Activated T-cell treated with anti-CD3 and anti-CD28 coated beads, Interleukin-2, amount 50 U/mL, for 4 hours (primary cell): ENCODE measurements around the gene ATP6V1E1. TPM values are rescaled to one million over a fixed set of nuclear protein-coding genes. Genes with fewer than 3 reads are reported as not detected.
"Not testable (repeated sequence)": the region's sequence is repeated elsewhere in the genome, so short reads cannot be mapped to it uniquely, and the experiment has no call there.

Experiments used
- ATAC-seq, 2 donors: fragments of 200-7000 bp; cut with Tn5 transposase; one replicate each; pipeline ENCODE4 v1.10.0; 2021
- DNase-seq: peaks from one replicate; pipeline ENCODE4 v3.0.0-alpha.2; 2020
- H3K27me3 Mint-ChIP-seq: one replicate; pipeline ENCODE4 v1.8.0; 2021; ENCODE audit warnings: low read depth, mixed read lengths
- H3K36me3 Mint-ChIP-seq: one replicate; pipeline ENCODE4 v1.8.0; 2022; ENCODE audit warnings: mixed read lengths; ENCODE audit not compliant: insufficient read depth
- H3K4me1 Mint-ChIP-seq: one replicate; pipeline ENCODE4 v1.8.0; 2021; ENCODE audit warnings: low read depth, mixed read lengths
- H3K4me3 Mint-ChIP-seq: one replicate; pipeline ENCODE4 v1.8.0; 2021; ENCODE audit warnings: mild to moderate bottlenecking, moderate library complexity, mixed read lengths
- H3K9me3 Mint-ChIP-seq: one replicate; pipeline ENCODE4 v1.8.0; 2021; ENCODE audit warnings: mixed read lengths
- total RNA-seq, 3 donors: library from RNA; stranded (reverse); gene quantifications; one replicate each; pipeline ENCODE4 v1.2.1, GENCODE V29; 2021

Gene ATP6V1E1
- total RNA-seq = 100 to 1,000 TPM in 2 of 3 donors, 10 to 100 TPM in 1; 96.9 to 116 (median 104) TPM

DNA sequence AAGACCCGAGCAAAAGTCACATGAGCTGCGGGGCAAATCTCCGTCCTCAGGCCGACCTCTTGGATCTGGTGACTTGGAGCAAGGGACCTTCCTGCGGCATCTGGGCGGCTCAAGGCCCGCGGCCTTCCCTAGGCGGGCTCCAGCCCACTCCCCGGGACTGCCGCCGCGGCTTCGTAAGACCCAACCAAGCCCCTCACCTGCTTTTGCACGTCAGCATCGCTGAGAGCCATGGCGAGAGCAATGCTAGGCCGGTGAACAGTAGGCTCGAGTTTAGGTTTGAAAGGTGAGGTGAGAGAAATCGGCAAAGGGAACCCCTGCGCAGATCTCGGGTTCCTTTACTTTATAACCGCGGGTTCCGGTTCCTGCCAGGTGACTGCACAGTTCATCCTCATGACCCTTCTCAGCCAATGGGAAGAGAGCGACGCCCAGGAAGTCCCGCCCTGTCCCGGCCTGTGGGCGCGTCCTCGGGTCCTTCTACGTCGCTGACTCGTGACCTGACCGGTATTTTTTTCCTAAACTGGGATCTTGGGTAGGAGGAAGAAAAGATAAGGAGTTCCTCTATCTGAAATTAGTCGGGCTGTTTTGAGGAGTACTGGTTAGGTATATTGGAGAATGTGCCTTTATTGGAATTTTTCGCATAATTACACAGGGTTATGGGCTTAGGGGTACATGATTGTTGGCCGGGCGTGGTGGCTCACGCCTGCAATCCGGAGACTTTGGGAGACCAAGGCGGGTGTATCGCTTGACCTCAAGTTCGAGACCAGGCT, at the start of gene ATP6V1E1:
TSS of gene ATP6V1E1 (minus strand) at position 344 of the 767 bp plus-strand sequence. CDS start at position 230, 114 bp downstream.
- Mint-ChIP-seq H3K36me3 (peaks cover 4% of the 10 kb centered on the region), H3K4me1 (peaks cover 24% of the 10 kb centered on the region), H3K9me3 (no peaks in the 10 kb centered on the region), H3K4me3 (peak within 1 kb of the TSS; percentile 97), H3K27me3 (no peaks in the 10 kb centered on the region)
- ATAC-seq (peak; percentile 100), DNase-seq (peak; percentile 90)

DNA sequence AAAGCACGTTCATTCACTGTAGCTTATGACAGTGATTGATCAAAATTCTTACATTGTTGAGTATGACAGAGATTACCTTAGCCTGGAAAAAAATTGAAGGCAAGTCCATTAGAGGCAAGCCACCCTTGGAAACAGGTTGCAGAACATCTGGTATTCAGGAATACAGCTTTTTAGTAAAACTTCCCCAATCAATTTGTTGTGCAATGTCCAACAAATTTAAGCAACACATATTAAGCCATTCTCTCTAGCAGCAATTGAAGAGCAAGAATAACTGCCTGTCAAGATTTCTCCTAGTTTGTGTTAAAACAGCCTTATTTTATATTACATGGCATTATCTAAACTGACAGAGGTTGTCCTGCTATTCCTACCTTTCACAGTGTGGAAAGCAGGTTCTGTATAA, 47.0 kb upstream of the ATP6V1E1 start:
- no peak for DNase-seq
- Mint-ChIP-seq H3K4me1 (peaks cover 20% of the 10 kb centered on the region), H3K36me3 (peaks cover 8% of the 10 kb centered on the region)

GRCh38 chr22:17674152-17674551, 45.6 kb upstream of the ATP6V1E1 start:
- no peaks in the 10 kb centered on the region for H3K27me3 Mint-ChIP-seq
- no peak overlapping the region for H3K4me3 Mint-ChIP-seq
- peaks cover 11% of the 10 kb centered on the region for H3K36me3 Mint-ChIP-seq
- ATAC-seq (no peak), DNase-seq (no peak)
- peaks cover 23% of the 10 kb centered on the region for H3K4me1 Mint-ChIP-seq
- H3K9me3 Mint-ChIP-seq = no peaks in the 10 kb centered on the region

More for the DNA sequence above, 47.0 kb upstream of the ATP6V1E1 start:
- H3K4me3 Mint-ChIP-seq = no peak overlapping the region
- H3K27me3 Mint-ChIP-seq = no peaks in the 10 kb centered on the region
- ATAC-seq = no peak
- H3K9me3 Mint-ChIP-seq = no peaks in the 10 kb centered on the region

DNA sequence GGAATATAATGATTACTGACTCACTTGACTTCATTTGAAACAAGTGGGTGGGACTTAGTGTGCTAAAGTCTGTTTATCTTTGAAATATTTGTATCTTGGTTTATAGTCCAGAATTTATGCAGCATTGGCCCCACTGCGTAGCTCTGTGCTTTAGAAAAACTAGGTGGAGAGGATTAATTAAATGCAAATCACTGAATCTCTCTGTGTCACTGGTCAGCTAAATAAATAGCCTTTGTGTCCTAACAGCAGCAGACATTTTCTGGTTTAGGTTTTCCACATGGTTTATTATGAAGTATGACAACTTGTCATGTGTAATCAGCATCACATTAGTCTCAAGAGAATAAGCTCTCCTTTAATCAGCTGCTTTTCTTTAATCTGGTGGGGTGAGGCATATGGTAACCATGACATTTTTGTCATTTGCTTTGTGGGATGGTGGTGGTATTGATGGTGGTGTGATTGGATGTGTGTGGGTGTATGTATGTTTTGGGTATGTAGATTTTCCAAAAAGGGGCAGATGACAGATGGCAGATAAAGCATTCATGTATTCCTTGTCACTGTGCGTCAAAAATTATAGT, 44.0 kb upstream of the ATP6V1E1 start:
- peak; percentile 92 to 94 for ATAC-seq
- DNase-seq = no peak
- Mint-ChIP-seq H3K27me3 (no peaks in the 10 kb centered on the region), H3K36me3 (peaks cover 10% of the 10 kb centered on the region), H3K9me3 (no peaks in the 10 kb centered on the region), H3K4me1 (peaks cover 23% of the 10 kb centered on the region), H3K4me3 (peak overlapping the region; percentile 9)

GRCh38 chr22:17671521-17672092, 43.1 kb upstream of the ATP6V1E1 start:
- ATAC-seq, H3K36me3 Mint-ChIP-seq, DNase-seq, H3K9me3 Mint-ChIP-seq, H3K27me3 Mint-ChIP-seq, H3K4me3 Mint-ChIP-seq: not testable (repeated sequence)
- H3K4me1 Mint-ChIP-seq = peaks cover 23% of the 10 kb centered on the region

DNA sequence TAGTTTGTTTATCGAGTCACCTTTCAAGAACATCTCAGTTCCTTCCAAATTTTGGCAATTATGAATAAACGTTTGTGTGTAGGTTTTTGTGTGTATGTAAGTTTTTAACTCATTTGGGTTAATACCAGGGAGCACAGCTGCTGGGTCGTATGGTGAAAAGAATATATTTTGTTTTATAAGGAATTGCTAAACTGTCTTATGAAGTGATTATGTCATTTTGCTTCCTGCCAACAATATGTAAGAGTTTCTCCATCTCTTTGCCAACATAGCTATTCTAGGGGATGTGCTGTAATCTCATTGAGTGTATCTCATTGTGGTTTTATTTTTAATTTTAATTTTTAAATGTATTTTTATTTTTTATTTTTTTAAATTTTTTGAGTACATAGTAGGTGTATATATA, 37.3 kb upstream of the ATP6V1E1 start:
- peaks cover 31% of the 10 kb centered on the region for H3K36me3 Mint-ChIP-seq
- H3K4me3 Mint-ChIP-seq = no peak overlapping the region
- H3K9me3 Mint-ChIP-seq = no peaks in the 10 kb centered on the region
- no peak for ATAC-seq
- peaks cover 4% of the 10 kb centered on the region for H3K4me1 Mint-ChIP-seq
- no peak for DNase-seq
- no peaks in the 10 kb centered on the region for H3K27me3 Mint-ChIP-seq

DNA sequence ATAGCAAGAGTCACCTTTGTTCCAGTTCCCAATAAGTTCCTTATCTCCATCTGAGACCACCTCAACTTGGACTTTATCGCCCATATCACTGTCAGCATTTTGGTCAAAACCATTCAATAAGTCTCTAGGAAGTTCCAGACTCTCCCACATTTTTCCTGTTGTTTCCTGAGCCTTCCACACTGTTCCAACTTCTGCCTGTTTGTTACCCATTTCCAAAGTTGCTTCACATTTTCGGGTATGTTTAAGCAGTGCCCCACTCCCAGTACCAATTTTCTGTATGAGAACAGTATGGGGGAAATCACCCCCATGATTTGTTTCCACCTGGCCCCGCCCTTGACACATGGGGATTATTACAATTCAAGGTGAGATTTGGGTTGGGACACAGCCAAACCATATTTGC, 36.7 kb upstream of the ATP6V1E1 start:
- Mint-ChIP-seq H3K27me3 (no peaks in the 10 kb centered on the region), H3K36me3 (peaks cover 26% of the 10 kb centered on the region), H3K4me3 (no peak overlapping the region), H3K9me3 (no peaks in the 10 kb centered on the region), H3K4me1 (peaks cover 4% of the 10 kb centered on the region)
- DNase-seq = no peak
- no peak for ATAC-seq

- H3K36me3 Mint-ChIP-seq = peaks cover 26% of the 10 kb centered on the region
- peaks cover 1% of the 10 kb centered on the region for H3K4me1 Mint-ChIP-seq
These were observed 36.0 kb upstream of the ATP6V1E1 start for GRCh38 chr22:17664414-17665055.

DNA sequence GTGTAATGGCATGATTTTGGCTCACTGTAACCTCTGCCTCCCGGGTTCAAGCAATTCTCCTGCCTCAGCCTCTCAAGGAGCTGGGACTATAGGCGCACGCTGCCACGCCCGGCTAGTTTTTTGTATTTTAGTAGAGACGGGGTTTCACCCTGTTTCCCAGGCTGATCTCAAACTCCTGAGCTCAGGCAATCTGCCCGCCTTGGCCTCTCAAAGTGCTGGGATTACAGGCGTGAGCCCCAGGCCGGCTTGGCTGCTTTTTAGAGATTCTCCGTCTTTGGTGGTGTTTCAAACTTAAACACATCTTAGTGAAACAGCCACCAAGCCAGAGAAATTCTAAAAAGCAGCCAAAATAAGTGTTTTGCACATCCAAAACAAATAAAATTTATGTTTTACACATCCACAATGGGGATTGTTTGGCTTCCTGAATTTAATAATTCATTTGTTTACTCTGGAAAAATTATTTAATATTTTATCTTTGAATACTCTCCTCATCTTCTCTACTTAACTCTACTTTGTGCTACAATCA, 28.4 kb upstream of the ATP6V1E1 start:
- Mint-ChIP-seq H3K27me3 (no peaks in the 10 kb centered on the region), H3K4me1 (no peaks in the 10 kb centered on the region), H3K9me3 (no peaks in the 10 kb centered on the region), H3K36me3 (peaks cover 13% of the 10 kb centered on the region), H3K4me3 (no peak overlapping the region)
- no peak for ATAC-seq
- no peak for DNase-seq

More at GRCh38 chr22:17664414-17665055, 36.0 kb upstream of the ATP6V1E1 start:
- Mint-ChIP-seq H3K9me3 (no peaks in the 10 kb centered on the region), H3K4me3 (no peak overlapping the region), H3K27me3 (no peaks in the 10 kb centered on the region)
- DNase-seq = no peak
- no peak for ATAC-seq

DNA sequence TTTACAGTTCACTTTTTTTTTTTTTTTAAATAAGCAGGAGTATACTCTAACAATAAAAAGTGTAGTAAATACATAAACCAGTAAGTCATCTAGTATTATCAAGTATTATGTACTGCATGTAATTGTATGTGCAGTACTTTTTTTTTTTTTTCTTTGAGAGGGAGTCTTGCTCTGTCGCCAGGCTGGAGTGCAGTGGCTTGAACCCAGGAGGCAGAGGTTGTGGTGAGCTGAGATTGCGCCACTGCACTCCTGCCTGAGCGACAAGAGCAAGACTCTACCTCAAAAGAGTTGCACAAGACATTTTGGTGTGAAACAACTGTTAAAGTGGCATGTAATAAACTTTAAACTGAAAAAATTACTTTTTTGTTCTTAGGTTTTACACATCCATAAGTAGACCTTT, 26.7 kb upstream of the ATP6V1E1 start:
- Mint-ChIP-seq H3K4me1 (no peaks in the 10 kb centered on the region), H3K36me3 (peaks cover 11% of the 10 kb centered on the region), H3K9me3 (no peaks in the 10 kb centered on the region), H3K27me3 (no peaks in the 10 kb centered on the region), H3K4me3 (no peak overlapping the region)
- no peak for DNase-seq
- no peak for ATAC-seq

- DNase-seq (no peak), ATAC-seq (no peak)
- Mint-ChIP-seq H3K4me3 (no peak overlapping the region), H3K4me1 (peaks cover 2% of the 10 kb centered on the region), H3K27me3 (no peaks in the 10 kb centered on the region), H3K36me3 (peaks cover 8% of the 10 kb centered on the region), H3K9me3 (no peaks in the 10 kb centered on the region)
These were observed 20.0 kb upstream of the ATP6V1E1 start for GRCh38 chr22:17648569-17648968.

GRCh38 chr22:17647991-17648390, 19.4 kb upstream of the ATP6V1E1 start:
- Mint-ChIP-seq H3K9me3 (no peaks in the 10 kb centered on the region), H3K4me1 (peaks cover 2% of the 10 kb centered on the region), H3K4me3 (no peak overlapping the region), H3K27me3 (no peaks in the 10 kb centered on the region), H3K36me3 (peaks cover 4% of the 10 kb centered on the region)
- DNase-seq (no peak), ATAC-seq (no peak)

GRCh38 chr22:17647452-17647851, 18.9 kb upstream of the ATP6V1E1 start:
- no peak overlapping the region for H3K4me3 Mint-ChIP-seq
- ATAC-seq = no peak
- DNase-seq = no peak
- H3K36me3 Mint-ChIP-seq = peaks cover 7% of the 10 kb centered on the region
- H3K9me3 Mint-ChIP-seq = no peaks in the 10 kb centered on the region
- H3K27me3 Mint-ChIP-seq = no peaks in the 10 kb centered on the region
- peaks cover 5% of the 10 kb centered on the region for H3K4me1 Mint-ChIP-seq

GRCh38 chr22:17642357-17642756, 13.8 kb upstream of the ATP6V1E1 start:
- not testable (repeated sequence) for DNase-seq, ATAC-seq, H3K4me3 Mint-ChIP-seq, H3K9me3 Mint-ChIP-seq, H3K36me3 Mint-ChIP-seq, H3K27me3 Mint-ChIP-seq
- H3K4me1 Mint-ChIP-seq = peaks cover 25% of the 10 kb centered on the region
